GM12878 (cell line): ENCODE results near the gene TMPRSS2. TPM values are rescaled to one million over a fixed set of nuclear protein-coding genes. Genes with fewer than 3 reads are reported as not detected.

ENCODE experiments used
- ATAC-seq: fragments of 200-7000 bp; cut with Tn5 transposase; 3 replicates; pipeline ENCODE4 v1.9.1; 2020; ENCODE audit warnings: mild to moderate bottlenecking, moderate library complexity
- BruUV-seq: library from RNA; stranded (reverse); fragments of 400-500 nt; replicated peaks from 2 replicates; lab custom pipeline; 2021; lab: Mats Ljungman, UMichigan
- CTCF ChIA-PET: fragments of 300-600 bp; sonication (Branson Sonifier 250); formaldehyde crosslinking; extraction: SDS; loops from one replicate; lab custom pipeline; 2021; ENCODE audit warnings: inconsistent platforms; lab: Yijun Ruan, JAX
- POLR2A ChIA-PET: fragments of 350-600 bp; formaldehyde crosslinking; extraction: SDS; loops from one replicate; lab custom pipeline; 2021; ENCODE audit warnings: inconsistent platforms; lab: Charles Lee
- RAD21 ChIA-PET: fragments of 300-600 bp; sonication (Branson Sonifier 250); formaldehyde crosslinking; loops from one replicate; lab custom pipeline; 2023; ENCODE audit warnings: antibody characterized with exemption; ENCODE audit not compliant: unreplicated experiment; lab: Charles Lee
- SMC1A ChIA-PET: fragments of 300-600 bp; sonication (Branson Sonifier 250); formaldehyde crosslinking; loops from one replicate; lab custom pipeline; 2023; ENCODE audit not compliant: unreplicated experiment, uncharacterized antibody; lab: Charles Lee
- DNase-seq: peaks from one replicate; pipeline ENCODE4 v3.0.0-alpha.2; 2011; ENCODE audit warnings: low read depth, low spot score
- FAIRE-seq: peaks from 3 replicates; lab custom pipeline; 2011; peaks lifted over from hg19 to GRCh38; lab: Jason Lieb, UNC
- H2AFZ ChIP-seq: 2 replicates; pipeline ENCODE4 v1.6.0; 2011; ENCODE audit warnings: low read depth, low read length, control low read depth; ENCODE audit not compliant: control insufficient read depth
- H3K27ac ChIP-seq: 2 replicates; pipeline ENCODE4 v1.5.1; 2011; ENCODE audit warnings: control low read depth; ENCODE audit not compliant: control insufficient read depth, insufficient read depth
- H3K27me3 ChIP-seq, 2 experiments: replicated peaks in 1 of 2; 2 replicates each; pipeline versions ENCODE4 v1.6.0 to v1.6.1; 2011; ENCODE audit warnings: low read length in 1 of 2; ENCODE audit not compliant: control insufficient read depth in 2 of 2, insufficient read depth in 2 of 2
- H3K36me3 ChIP-seq, 2 experiments: 2 replicates each; pipeline ENCODE4 v1.5.1; 2011; ENCODE audit warnings: low read length in 1 of 2; ENCODE audit not compliant: control insufficient read depth in 2 of 2, insufficient read depth in 2 of 2
- H3K4me1 ChIP-seq: 2 replicates; pipeline ENCODE4 v1.6.1; 2011; ENCODE audit warnings: mild to moderate bottlenecking, low read length, moderate library complexity, mixed read lengths; ENCODE audit not compliant: control insufficient read depth, insufficient read depth
- H3K4me2 ChIP-seq: 2 replicates; pipeline ENCODE4 v1.6.0; 2011; ENCODE audit warnings: control low read depth; ENCODE audit not compliant: control insufficient read depth, insufficient read depth
- H3K4me3 ChIP-seq: fragments of 200-600 bp; sonication (generic); 2 replicates; pipeline ENCODE4 v1.5.1; 2016
- H3K79me2 ChIP-seq: 2 replicates; pipeline ENCODE4 v1.6.0; 2011; ENCODE audit warnings: low read length; ENCODE audit not compliant: control insufficient read depth, insufficient read depth
- H3K9ac ChIP-seq: 2 replicates; pipeline ENCODE4 v1.8.0; 2011; ENCODE audit warnings: low read length, control low read depth, mixed read lengths; ENCODE audit not compliant: control insufficient read depth, insufficient read depth
- H3K9me3 ChIP-seq: replicated peaks from 3 replicates; pipeline ENCODE4 v1.5.1; 2011; ENCODE audit warnings: mild to moderate bottlenecking, low read length; ENCODE audit not compliant: control insufficient read depth, insufficient read depth
- H4K20me1 ChIP-seq: 2 replicates; pipeline ENCODE4 v1.6.0; 2011; ENCODE audit not compliant: control insufficient read depth, insufficient read depth
- CHD4 ChIP-seq: fragments of 200-600 bp; sonication (generic); IDR thresholded peaks from 2 replicates; pipeline ENCODE4 v1.6.1; 2016; ENCODE audit warnings: mild to moderate bottlenecking
- FOXM1 ChIP-seq: IDR thresholded peaks from 2 replicates; pipeline ENCODE4 v1.6.1; 2012; ENCODE audit warnings: low read depth, mild to moderate bottlenecking, inconsistent platforms, low read length, moderate library complexity
- GATAD2B ChIP-seq: fragments of 450-650 bp; conservative IDR thresholded peaks from 2 replicates; pipeline ENCODE4 v1.6.1; 2017; ENCODE audit warnings: low read depth, mild to moderate bottlenecking, moderate library complexity
- NBN ChIP-seq: fragments of 450-650 bp; IDR thresholded peaks from 2 replicates; pipeline ENCODE4 v1.6.1; 2016
- NFYA ChIP-seq: IDR thresholded peaks from 2 replicates; pipeline ENCODE4 v1.6.1; 2011; ENCODE audit warnings: low read depth, mild to moderate bottlenecking, low read length, improper control_type of control experiment, borderline replicate concordance
- STAT1 ChIP-seq: fragments of 450-650 bp; conservative IDR thresholded peaks from 2 replicates; pipeline ENCODE4 v1.6.1; 2014; ENCODE audit warnings: antibody characterized with exemption, mild to moderate bottlenecking
- ZBTB40 ChIP-seq: fragments of 450-650 bp; IDR thresholded peaks from 2 replicates; pipeline ENCODE4 v1.6.1; 2016; ENCODE audit warnings: mild to moderate bottlenecking, moderate library complexity, borderline replicate concordance
- WGBS: methylation state at CpG from one replicate; pipeline ENCODE4 v1.1.6; 2016; ENCODE audit warnings: low lambda C conversion rate; ENCODE audit not compliant: insufficient replicate concordance, insufficient coverage; ENCODE audit errors: missing lambda C conversion rate; 5-methylcytosine and 5-hydroxymethylcytosine counted together
- in situ Hi-C: fragments of 300-500 bp; cut with MboI; formaldehyde crosslinking; loops from 9 replicates; pipeline ENCODE4 v1.14.3; 2018; ENCODE audit warnings: mixed read lengths
- intact Hi-C: fragments of 100-400 bp; cut with micrococcal nuclease; formaldehyde crosslinking; loops from one replicate; pipeline ENCODE4 v1.14.2; 2022; ENCODE audit not compliant: unreplicated experiment
- polyA plus RNA-seq, 11 experiments: library from polyadenylated mRNA; depleted of rRNA in 4 of 11; unstranded in 6 of 11; stranded (reverse) in 5 of 11; fragments of >200 nt; fragmentation: Nextera tagmentation in 4 of 11; fragmentation: Illumina TruSeq in 1 of 11; extraction: Ambion mirVana in 4 of 11; extraction: Trizol in 1 of 11; gene quantifications; 1 replicate in 1 of 11; 2 replicates in 10 of 11; pipeline versions ENCODE4 v1.2.1 to v1.2.3, GENCODE V29; 2011 to 2016; ENCODE audit warnings: inconsistent platforms in 2 of 11, missing spikeins in 2 of 11, low read depth in 1 of 11
- total RNA-seq, 4 experiments: library from RNA; depleted of rRNA in 3 of 4; stranded (reverse); fragments of >200 nt in 3 of 4; fragmentation: Illumina TruSeq in 1 of 4; extraction: Trizol in 1 of 4; gene quantifications; 2 replicates each; pipeline versions ENCODE4 v1.2.1 to v1.2.3, GENCODE V29; 2013 to 2021

Gene TMPRSS2
- total and polyA plus RNA-seq, 10 of the 15 experiments (the other 5 are each of a cell fraction or from before 2014, with no cell fraction given): 0.19 to 0.26 TPM; not detected in 8

- TF ChIP-seq ZBTB40 (no peak), NBN (peak; percentile 73; the same call in 1 of the 2 replicates), FOXM1 (0 out of 2 replicates have a peak, but pooled peaks have one; percentile 24), STAT1 (peak; percentile 100), NFYA (no peak), GATAD2B (no peak; the same call in 1 of the 2 replicates)
Observed at GRCh38 chr21:41425954-41426675, 81.8 kb downstream of the TMPRSS2 start, which contains the start of gene MX1 (continued).

GRCh38 chr21:41425588-41425953, 82.4 kb downstream of the TMPRSS2 start:
- FAIRE-seq (no peak), DNase-seq (no peak), ATAC-seq (peak; percentile 1; the same call in 2 of the 3 replicates)
- SMC1A ChIA-PET: interaction anchor here (1.3 to 5.6 kb wide), 6 partner anchors 13 to 142 kb away, joined by 4 to 47 read pairs (median 10); no protein-coding TSS in a partner anchor
- peaks cover 0 to 30% of the 10 kb centered on the region in 2 experiments; a peak in 2 of 4 replicates for H3K36me3 ChIP-seq
- peaks cover 6% of the 10 kb centered on the region for H4K20me1 ChIP-seq
- H3K27ac ChIP-seq: peak overlapping the region; percentile 100
- TSS peak; percentile 97 for BruUV-seq
- H3K4me3 ChIP-seq: peak overlapping the region; percentile 93
- intact Hi-C loops (no loop called here), in situ Hi-C loops (no loop called here)
- POLR2A ChIA-PET: interaction anchor here (1.0 to 7.8 kb wide), 7 partner anchors 8 to 501 kb away, joined by 3 to 80 read pairs (median 9); no protein-coding TSS in a partner anchor
- WGBS: 16% methylated on average over 7 of the region's 7 CpGs
- no peaks in the 10 kb centered on the region for H3K27me3 ChIP-seq
- peak overlapping the region; percentile 54 for H2AFZ ChIP-seq
- TF ChIP-seq ZBTB40 (peak; percentile 55), CHD4 (no peak)
- RAD21 ChIA-PET: interaction anchor here (1.0 to 3.8 kb wide), 5 partner anchors 53 to 143 kb away, joined by 3 to 36 read pairs (median 6); partner anchors contain the start of gene MX2
- CTCF ChIA-PET: interaction anchor here (1.6 to 5.8 kb wide), 5 partner anchors 10 to 142 kb away, joined by 3 to 45 read pairs (median 16); no protein-coding TSS in a partner anchor
- peak overlapping the region; percentile 95 for H3K4me2 ChIP-seq
- peaks cover 39% of the 10 kb centered on the region for H3K4me1 ChIP-seq
- peak overlapping the region; percentile 100 for H3K9ac ChIP-seq
- no peaks in the 10 kb centered on the region; the same call in 2 of the 3 replicates for H3K9me3 ChIP-seq
- H3K79me2 ChIP-seq: peaks cover 59% of the 10 kb centered on the region
